ENCODE results near the gene CDH23.

Gene CDH23

GRCh38 chr10:71827852-71828251, 431.1 kb downstream of the CDH23 start:
- TF ChIP-seq RARB (CRISPR knock-in tag; IDR thresholded peaks at IDR 0.05), result no peak
- TF ChIP-seq ISL1 (CRISPR knock-in tag; IDR thresholded peaks at IDR 0.05), result no peak
- no peak for TF ChIP-seq CSRNP3 (CRISPR knock-in tag; IDR thresholded peaks at IDR 0.05)
- no peak for TF ChIP-seq CSDC2 (CRISPR knock-in tag; IDR thresholded peaks at IDR 0.05)
- TF ChIP-seq TCF4 (CRISPR knock-in tag; IDR thresholded peaks at IDR 0.05; ENCODE audit: borderline replicate concordance), result no peak
- TF ChIP-seq ZNF8 (CRISPR knock-in tag; IDR thresholded peaks at IDR 0.05), result no peak
- TF ChIP-seq SNAI2 (CRISPR knock-in tag; IDR thresholded peaks at IDR 0.05), result no peak
- no peak for ATAC-seq

- no peak for ATAC-seq
- TF ChIP-seq ESRRG (CRISPR knock-in tag; IDR thresholded peaks at IDR 0.05), result no peak
- TF ChIP-seq OSR1 (CRISPR knock-in tag; IDR thresholded peaks at IDR 0.05), result no peak
- TF ChIP-seq PATZ1 (CRISPR knock-in tag; IDR thresholded peaks at IDR 0.05; ENCODE audit: borderline replicate concordance), result no peak
- no peak for TF ChIP-seq ZNF70 (CRISPR knock-in tag; IDR thresholded peaks at IDR 0.05)
- TF ChIP-seq CREB5 (CRISPR knock-in tag; IDR thresholded peaks at IDR 0.05; ENCODE audit: low read depth), result no peak
Measured at GRCh38 chr10:71828702-71829101, 432.0 kb downstream of the CDH23 start.

- no peak for TF ChIP-seq RARB (CRISPR knock-in tag; IDR thresholded peaks at IDR 0.05)
- TF ChIP-seq OSR1 (CRISPR knock-in tag; IDR thresholded peaks at IDR 0.05), result no peak
- TF ChIP-seq CREB5 (CRISPR knock-in tag; IDR thresholded peaks at IDR 0.05; ENCODE audit: low read depth), result no peak
- no peak for TF ChIP-seq ESRRG (CRISPR knock-in tag; IDR thresholded peaks at IDR 0.05)
- no peak for TF ChIP-seq PATZ1 (CRISPR knock-in tag; IDR thresholded peaks at IDR 0.05; ENCODE audit: borderline replicate concordance)
- no peak for TF ChIP-seq TSHZ2 (CRISPR knock-in tag; IDR thresholded peaks at IDR 0.05)
- no peak for TF ChIP-seq PPARA (CRISPR knock-in tag; IDR thresholded peaks at IDR 0.05; ENCODE audit: borderline replicate concordance)
- no peak for TF ChIP-seq ZFP30 (CRISPR knock-in tag; IDR thresholded peaks at IDR 0.05)
- no peak for TF ChIP-seq GLIS3 (CRISPR knock-in tag; IDR thresholded peaks at IDR 0.05)
- no peak for TF ChIP-seq ZNF8 (CRISPR knock-in tag; IDR thresholded peaks at IDR 0.05)
- TF ChIP-seq TCF4 (CRISPR knock-in tag; IDR thresholded peaks at IDR 0.05; ENCODE audit: borderline replicate concordance), result no peak
- no peak for TF ChIP-seq ZNF70 (CRISPR knock-in tag; IDR thresholded peaks at IDR 0.05)
- TF ChIP-seq BACH2 (CRISPR knock-in tag; IDR thresholded peaks at IDR 0.05; ENCODE audit: borderline replicate concordance), result no peak
- TF ChIP-seq ARNTL (CRISPR knock-in tag; IDR thresholded peaks at IDR 0.05; ENCODE audit: borderline replicate concordance, low read depth), result no peak
- no peak for ATAC-seq
Measured at GRCh38 chr10:71829171-71829570, 432.5 kb downstream of the CDH23 start.
